Measurements from ENCODE around the gene GPX8. TPM values are rescaled to one million over a fixed set of nuclear protein-coding genes. Genes with fewer than 3 reads are reported as not detected.

Gene GPX8
- total RNA-seq, 1 donor from 2014 or later = 10.8 TPM

DNA sequence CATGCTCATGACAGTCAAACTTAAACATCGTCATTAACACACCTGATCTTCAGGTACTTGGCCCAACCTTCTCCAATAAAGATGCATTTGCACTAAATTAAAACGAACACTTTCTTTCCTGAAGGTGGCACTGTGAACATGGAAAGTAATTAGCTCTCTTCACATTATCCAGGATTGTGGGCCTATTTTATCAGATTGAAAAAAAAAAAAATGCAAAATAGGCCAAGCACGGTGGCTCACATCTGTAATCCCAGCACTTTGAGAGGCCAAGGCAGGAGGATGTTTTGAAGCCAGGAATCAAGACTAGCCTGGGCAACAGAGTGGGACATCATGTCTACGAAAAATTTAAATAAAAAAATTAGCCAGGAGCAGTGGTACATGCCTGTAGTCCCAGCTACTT, 27.4 kb downstream of the GPX8 start:
- no peak for DNase-seq
- no peaks in the 10 kb centered on the region for H3K9me3 ChIP-seq
- no peaks in the 10 kb centered on the region for H3K36me3 ChIP-seq
- TF ChIP-seq, protein P1, sequence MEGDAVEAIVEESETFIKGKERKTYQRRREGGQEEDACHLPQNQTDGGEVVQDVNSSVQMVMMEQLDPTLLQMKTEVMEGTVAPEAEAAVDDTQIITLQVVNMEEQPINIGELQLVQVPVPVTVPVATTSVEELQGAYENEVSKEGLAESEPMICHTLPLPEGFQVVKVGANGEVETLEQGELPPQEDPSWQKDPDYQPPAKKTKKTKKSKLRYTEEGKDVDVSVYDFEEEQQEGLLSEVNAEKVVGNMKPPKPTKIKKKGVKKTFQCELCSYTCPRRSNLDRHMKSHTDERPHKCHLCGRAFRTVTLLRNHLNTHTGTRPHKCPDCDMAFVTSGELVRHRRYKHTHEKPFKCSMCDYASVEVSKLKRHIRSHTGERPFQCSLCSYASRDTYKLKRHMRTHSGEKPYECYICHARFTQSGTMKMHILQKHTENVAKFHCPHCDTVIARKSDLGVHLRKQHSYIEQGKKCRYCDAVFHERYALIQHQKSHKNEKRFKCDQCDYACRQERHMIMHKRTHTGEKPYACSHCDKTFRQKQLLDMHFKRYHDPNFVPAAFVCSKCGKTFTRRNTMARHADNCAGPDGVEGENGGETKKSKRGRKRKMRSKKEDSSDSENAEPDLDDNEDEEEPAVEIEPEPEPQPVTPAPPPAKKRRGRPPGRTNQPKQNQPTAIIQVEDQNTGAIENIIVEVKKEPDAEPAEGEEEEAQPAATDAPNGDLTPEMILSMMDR (IDR thresholded peaks at IDR 0.05) = no peak
- no peak overlapping the region for H3K27ac ChIP-seq
- no peak overlapping the region for H3K4me3 ChIP-seq
- H3K4me1 ChIP-seq = no peaks in the 10 kb centered on the region
- intact Hi-C loops (cut with DNase I) = no loop called here
- no peak for ATAC-seq
- peaks cover 78% of the 10 kb centered on the region for H3K27me3 ChIP-seq (ENCODE audit: low read depth)

DNA sequence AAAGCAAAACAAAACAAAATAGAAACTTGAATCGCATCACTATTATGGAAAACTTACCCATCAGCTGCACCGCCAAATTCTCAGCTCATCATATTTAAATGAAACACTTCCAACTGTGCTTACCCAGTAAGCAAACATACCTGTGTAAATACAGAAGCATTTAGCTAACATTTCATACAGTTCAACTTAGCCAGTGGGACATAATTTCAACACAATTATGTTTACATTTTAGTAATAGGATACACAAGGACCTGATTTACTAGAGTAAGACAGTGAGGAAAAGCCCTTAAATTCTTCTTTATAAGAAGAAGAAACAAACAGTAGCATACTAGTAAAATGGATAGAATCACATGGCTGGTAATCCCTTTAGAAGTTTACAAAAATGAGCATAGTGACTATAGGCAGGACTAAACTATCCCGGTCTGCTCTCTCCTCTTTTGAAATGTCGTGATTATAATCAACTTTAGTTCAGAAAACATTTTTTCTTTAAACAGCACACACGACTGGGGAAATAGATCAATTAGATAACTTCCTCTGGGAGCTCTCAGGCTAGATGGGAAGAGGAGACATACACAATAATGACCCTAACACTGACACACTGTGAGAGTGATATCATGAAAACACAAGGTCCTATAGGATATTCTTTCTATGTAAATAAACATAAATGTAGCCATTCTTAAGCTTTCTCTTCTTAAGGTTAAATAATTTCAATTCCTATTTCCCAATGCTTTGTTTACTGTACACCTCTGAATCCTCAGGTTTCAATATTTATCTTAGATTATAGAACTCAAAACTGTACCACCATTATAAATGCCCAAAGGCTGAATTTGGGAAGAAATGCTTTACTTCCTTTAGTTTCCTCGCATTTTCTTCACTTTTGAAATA, 28.9 kb downstream of the GPX8 start:
- no peak overlapping the region for H3K4me3 ChIP-seq
- no peaks in the 10 kb centered on the region for H3K4me1 ChIP-seq
- H3K27ac ChIP-seq = no peak overlapping the region
- H3K36me3 ChIP-seq = no peaks in the 10 kb centered on the region
- TF ChIP-seq, protein P1 (IDR thresholded peaks at IDR 0.05) = no peak
- no peaks in the 10 kb centered on the region for H3K9me3 ChIP-seq
- no peak for ATAC-seq
- intact Hi-C loops (cut with DNase I) = no loop called here
- no peak for DNase-seq
- peaks cover 82% of the 10 kb centered on the region for H3K27me3 ChIP-seq (ENCODE audit: low read depth)

DNA sequence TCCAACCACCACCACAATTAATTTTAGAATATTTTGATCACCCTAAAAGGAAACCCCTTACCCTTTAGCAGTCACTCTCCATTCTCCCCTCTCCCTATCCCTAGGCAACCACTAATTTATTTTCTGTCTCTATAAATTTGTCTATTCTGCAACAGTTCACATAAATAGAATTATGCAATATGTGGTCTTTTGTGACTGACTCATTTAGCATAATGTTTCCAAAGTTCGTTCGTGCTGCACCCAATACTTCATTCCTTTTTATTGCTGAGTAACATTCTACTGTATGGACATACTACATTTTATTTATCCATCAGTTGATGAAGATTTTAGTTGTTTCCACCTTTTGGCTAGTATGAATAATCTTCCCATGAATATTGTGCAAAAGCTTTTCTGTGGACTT, 31.2 kb downstream of the GPX8 start:
- no peak overlapping the region for H3K4me3 ChIP-seq
- H3K27me3 ChIP-seq (ENCODE audit: low read depth) = peaks cover 82% of the 10 kb centered on the region
- TF ChIP-seq, protein P1 (IDR thresholded peaks at IDR 0.05) = no peak
- DNase-seq (no peak), ATAC-seq (no peak)
- no peaks in the 10 kb centered on the region for H3K4me1 ChIP-seq
- H3K9me3 ChIP-seq = no peaks in the 10 kb centered on the region
- no peaks in the 10 kb centered on the region for H3K36me3 ChIP-seq
- intact Hi-C loops (cut with DNase I) = no loop called here
- no peak overlapping the region for H3K27ac ChIP-seq

DNA sequence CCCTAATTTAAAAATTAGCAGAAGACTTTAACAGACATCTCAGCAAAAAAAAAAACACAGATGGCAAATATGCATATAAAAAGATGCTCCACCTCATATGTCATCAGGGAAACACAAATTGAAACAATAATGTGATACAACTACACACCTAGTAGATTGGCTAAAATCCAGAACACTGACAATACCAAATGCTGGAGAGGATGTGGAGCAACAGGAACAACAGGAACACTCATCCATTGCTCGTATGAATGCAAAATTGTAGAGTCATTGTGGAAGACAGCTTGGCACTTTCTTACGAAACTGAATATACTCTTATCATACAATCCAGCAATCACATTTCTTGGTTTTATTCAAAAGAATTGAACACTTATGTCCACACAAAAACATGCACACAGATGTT, 45.0 kb downstream of the GPX8 start:
- DNase-seq (no peak), ATAC-seq (no peak)
- H3K27me3 ChIP-seq (ENCODE audit: low read depth) = peaks cover under 1% of the 10 kb centered on the region
- no peaks in the 10 kb centered on the region for H3K9me3 ChIP-seq
- no peaks in the 10 kb centered on the region for H3K36me3 ChIP-seq
- intact Hi-C loops (cut with DNase I) = no loop called here
- TF ChIP-seq, protein P1 (IDR thresholded peaks at IDR 0.05) = no peak
- no peak overlapping the region for H3K4me3 ChIP-seq
- H3K27ac ChIP-seq = no peak overlapping the region
- no peaks in the 10 kb centered on the region for H3K4me1 ChIP-seq

DNA sequence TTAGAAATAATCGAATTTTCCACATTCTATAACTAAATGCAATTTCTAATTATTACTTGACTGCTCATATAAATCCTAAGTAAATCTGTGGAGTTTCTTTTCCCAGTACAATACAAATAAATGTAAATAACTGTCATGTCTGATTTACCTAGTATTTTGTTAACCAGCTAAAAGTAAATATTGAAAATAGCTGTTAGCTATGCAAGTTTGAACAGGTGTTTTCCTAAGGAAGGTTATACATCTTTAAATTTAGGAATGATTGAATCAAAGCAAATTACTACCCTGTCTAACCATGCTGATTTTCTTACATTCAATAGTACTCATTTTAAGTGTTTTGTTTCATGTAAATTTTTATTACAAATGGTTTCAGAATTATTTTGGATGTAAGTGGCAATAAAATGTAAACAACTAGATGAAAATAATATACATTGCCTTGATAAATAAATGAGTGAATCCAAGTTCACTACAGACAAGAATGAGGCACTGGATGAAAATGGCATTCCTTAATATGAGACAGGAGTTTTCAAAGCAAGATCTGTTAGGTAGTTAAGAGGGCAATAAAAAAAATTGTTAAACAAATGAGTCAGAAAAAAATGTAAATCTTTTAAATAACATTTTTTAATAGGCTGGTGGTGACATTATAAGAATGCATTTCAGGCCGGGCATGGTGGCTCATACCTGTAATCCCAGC, 51.4 kb downstream of the GPX8 start:
- H3K27ac ChIP-seq = no peak overlapping the region
- no peaks in the 10 kb centered on the region for H3K27me3 ChIP-seq (ENCODE audit: low read depth)
- H3K36me3 ChIP-seq = no peaks in the 10 kb centered on the region
- intact Hi-C loops (cut with DNase I) = no loop called here
- no peak overlapping the region for H3K4me3 ChIP-seq
- TF ChIP-seq, protein P1 (IDR thresholded peaks at IDR 0.05) = no peak
- DNase-seq (no peak), ATAC-seq (no peak)
- H3K4me1 ChIP-seq = no peaks in the 10 kb centered on the region
- no peaks in the 10 kb centered on the region for H3K9me3 ChIP-seq

Small RNA genes lying within 50 kb of the gene (microRNA-seq; reads per million reads assigned to microRNA genes)
- gene MIR449A (ENCODE audit: borderline number of aligned reads) (178 reads per million, percentile 61 among the genes with 10 or more reads in this experiment), gene MIR449B (ENCODE audit: borderline number of aligned reads) (3.5 reads per million), gene MIR449C (ENCODE audit: borderline number of aligned reads) (10.6 reads per million, percentile 14 among the genes with 10 or more reads in this experiment)

Other genes starting within 250 kb of the GPX8 start
- gene ESM1, start 174.6 kb upstream of the GPX8 start, total RNA-seq = 0.68 TPM
- 1.8 TPM for gene GZMK, start 135.9 kb upstream of the GPX8 start, total RNA-seq
- 9.6 TPM for gene GZMA, start 57.5 kb upstream of the GPX8 start, total RNA-seq
- 0.24 TPM for gene CDC20B, start 13.0 kb downstream of the GPX8 start, total RNA-seq
- 0.56 TPM for gene MCIDAS, start 67.1 kb downstream of the GPX8 start, total RNA-seq
- gene CCNO, start 73.4 kb downstream of the GPX8 start, total RNA-seq = 2.2 TPM
- 22.2 TPM for gene DHX29, start 147.5 kb downstream of the GPX8 start, total RNA-seq
- gene MTREX, start 147.8 kb downstream of the GPX8 start, total RNA-seq = 57.0 TPM

All from lower lobe of right lung (tissue), 2 donors.